Breast epithelium (tissue), 3 donors: ENCODE results near the gene SIGLEC11.

ENCODE experiments used
- CTCF ChIP-seq, 3 donors: fragments of 450-650 bp; IDR thresholded peaks; one replicate each; pipeline ENCODE4 v1.5.1; 2016 to 2017; ENCODE audit warnings: antibody characterized with exemption in 3 of 3, mild to moderate bottlenecking in 3 of 3, moderate library complexity in 3 of 3
- POLR2A ChIP-seq: fragments of 450-650 bp; IDR thresholded peaks from one replicate; pipeline ENCODE4 v1.6.1; 2016; ENCODE audit warnings: antibody characterized with exemption, mild to moderate bottlenecking, moderate library complexity

GRCh38 chr19:49924004-49924880 lies 36.7 kb downstream of the SIGLEC11 start:
- TF ChIP-seq CTCF (IDR thresholded peaks at IDR 0.05) (no peak), POLR2A (no peak)
